Sigmoid colon (tissue), 7 donors: ENCODE data around the gene ARID3B. TPM values are rescaled to one million over a fixed set of nuclear protein-coding genes. Genes with fewer than 3 reads are reported as not detected.

Source experiments
- DNase-seq: peaks from one replicate; pipeline ENCODE4 v3.0.0-alpha.2; 2019
- H3K27ac ChIP-seq, 4 donors: fragments of 200-600 bp; sonication (generic); one replicate each; pipeline ENCODE4 v1.5.1; 2016 to 2019; ENCODE audit warnings: mild to moderate bottlenecking in 1 of 4
- H3K27me3 ChIP-seq, 3 donors: fragments of 200-600 bp; sonication (generic); one replicate each; pipeline ENCODE4 v1.5.1; 2019; ENCODE audit warnings: mild to moderate bottlenecking in 1 of 3
- H3K36me3 ChIP-seq, 4 donors: fragments of 200-600 bp; sonication (generic); one replicate each; pipeline ENCODE4 v1.5.1; 2016 to 2019
- H3K4me1 ChIP-seq, 4 donors: fragments of 200-600 bp; sonication (generic); one replicate each; pipeline ENCODE4 v1.5.1; 2017 to 2019
- H3K4me3 ChIP-seq, 4 donors: fragments of 200-600 bp; sonication (generic); one replicate each; pipeline ENCODE4 v1.5.1; 2017 to 2019; ENCODE audit warnings: mild to moderate bottlenecking in 2 of 4, moderate library complexity in 1 of 4
- H3K9me3 ChIP-seq, 4 donors: fragments of 200-600 bp in 3 of 4; sonication (generic) in 3 of 4; one replicate each; pipeline versions ENCODE4 v1.5.1 to v1.6.1; 2013 to 2019
- CTCF ChIP-seq, 4 experiments: fragments of 450-650 bp in 3 of 4; fragments of 200-600 bp in 1 of 4; IDR thresholded peaks; one replicate each; pipeline ENCODE4 v1.5.1; 2016 to 2019; ENCODE audit warnings: antibody characterized with exemption in 4 of 4, mild to moderate bottlenecking in 3 of 4, moderate library complexity in 2 of 4
- EP300 ChIP-seq, 4 donors: sonication (generic); formaldehyde crosslinking; IDR thresholded peaks; one replicate each; pipeline ENCODE4 v1.6.1; 2017; ENCODE audit warnings: antibody characterized with exemption in 4 of 4
- POLR2A ChIP-seq, 2 donors: fragments of 450-650 bp; IDR thresholded peaks; one replicate each; pipeline ENCODE4 v1.6.1; 2016; ENCODE audit warnings: antibody characterized with exemption in 2 of 2, mild to moderate bottlenecking in 2 of 2, moderate library complexity in 2 of 2
- POLR2AphosphoS5 ChIP-seq, 4 donors: sonication (generic); formaldehyde crosslinking; IDR thresholded peaks; one replicate each; pipeline ENCODE4 v1.6.1; 2017; ENCODE audit warnings: antibody characterized with exemption in 4 of 4
- WGBS, 2 donors: extraction: QIAGEN DNeasy Blood & Tissue Kit; methylation state at CpG; one replicate each; pipeline ENCODE4 v1.1.7; 2013; 5-methylcytosine and 5-hydroxymethylcytosine counted together
- intact Hi-C: fragments of 100-400 bp; cut with DNase I; formaldehyde crosslinking; loops from one replicate; pipeline ENCODE4 v1.15.1; 2023
- polyA plus RNA-seq, 3 donors: library from polyadenylated mRNA; stranded (reverse); fragments of 200-250 nt; gene quantifications; one replicate each; pipeline ENCODE4 v1.2.3, GENCODE V29; 2013
- total RNA-seq, 4 donors: library from RNA; depleted of rRNA; stranded (reverse); fragments of >200 nt; gene quantifications; one replicate each; pipeline ENCODE4 v1.1.0, GENCODE V29; 2016
- donor health status: healthy with polysubstance abuse.
- donor health status: Bipolar disorder and iron deficiency.
- donor health status: healthy.

Gene ARID3B
- total and polyA plus RNA-seq, 7 donors: 2.3 to 9.7 (median 5.3) TPM

GRCh38 chr15:74540161-74540760, 759 bp upstream of the ARID3B start:
- Histone ChIP-seq H3K36me3 (no peaks in the 10 kb centered on the region), H3K4me3 (peak overlapping the region; percentile 58 to 92 (median 84)), H3K4me1 (peaks cover 0 to 26% (median 21%) of the 10 kb centered on the region in 4 donors), H3K27ac (peak overlapping the region; percentile 70 to 78 (median 74)), H3K9me3 (no peaks in the 10 kb centered on the region), H3K27me3 (no peaks in the 10 kb centered on the region)
- TF ChIP-seq CTCF (IDR thresholded peaks at IDR 0.05) (no peak), EP300 (IDR thresholded peaks at IDR 0.05) (no peak), POLR2AphosphoS5 (IDR thresholded peaks at IDR 0.05) (no peak), POLR2A (IDR thresholded peaks at IDR 0.05) (no peak)
- intact Hi-C loops: loop anchor here (2.0 to 10.0 kb wide), 4 partner anchors 59 to 395 kb away; partner anchors contain the start of genes CLK3, COX5A and CSK
- DNase-seq: no peak
- WGBS, 2 donors: 1 to 2% methylated on average over 17 of the region's 17 CpGs

- intact Hi-C loops: loop anchor here (2.0 to 10.0 kb wide), 4 partner anchors 57 to 393 kb away; partner anchors contain the start of genes CLK3, COX5A and CSK
- Histone ChIP-seq H3K27me3 (no peaks in the 10 kb centered on the region), H3K9me3 (no peaks in the 10 kb centered on the region), H3K4me3 (peak overlapping the region; percentile 84 to 92 (median 88)), H3K36me3 (no peaks in the 10 kb centered on the region), H3K4me1 (peaks cover 0 to 38% (median 34%) of the 10 kb centered on the region in 4 donors), H3K27ac (peak overlapping the region; percentile 78 to 84 (median 82))
- DNase-seq: peak; percentile 69
- no peak for TF ChIP-seq POLR2AphosphoS5 (IDR thresholded peaks at IDR 0.05)
- no peak for TF ChIP-seq EP300 (IDR thresholded peaks at IDR 0.05)
- TF ChIP-seq POLR2A (IDR thresholded peaks at IDR 0.05): no peak
- no peak for TF ChIP-seq CTCF (IDR thresholded peaks at IDR 0.05)
- WGBS, 2 donors: 1% methylated on average over 21 of the region's 21 CpGs
Measured at GRCh38 chr15:74541494-74542165, 610 bp downstream of the ARID3B start.

GRCh38 chr15:74542166-74543042, 1.4 kb downstream of the ARID3B start:
- Histone ChIP-seq H3K4me3 (peak overlapping the region in 3 of 4 donors; percentile 84 to 92 (median 85)), H3K27me3 (no peaks in the 10 kb centered on the region), H3K9me3 (no peaks in the 10 kb centered on the region), H3K4me1 (peaks cover 0 to 46% (median 41%) of the 10 kb centered on the region in 4 donors), H3K27ac (peak overlapping the region; percentile 78 to 84 (median 82)), H3K36me3 (no peaks in the 10 kb centered on the region)
- no peak for DNase-seq
- 57 to 71% methylated on average over 8 of the region's 8 CpGs for WGBS, 2 donors
- no peak for TF ChIP-seq POLR2A (IDR thresholded peaks at IDR 0.05)
- TF ChIP-seq POLR2AphosphoS5 (IDR thresholded peaks at IDR 0.05): no peak
- TF ChIP-seq EP300 (IDR thresholded peaks at IDR 0.05): no peak
- TF ChIP-seq CTCF (IDR thresholded peaks at IDR 0.05): no peak
- intact Hi-C loops: loop anchor here (5.0 to 10.0 kb wide), 2 partner anchors 240 to 392 kb away; partner anchors contain the start of genes COX5A and CSK

GRCh38 chr15:74543043-74543422, 2.0 kb downstream of the ARID3B start:
- H3K27me3 ChIP-seq: no peaks in the 10 kb centered on the region
- TF ChIP-seq EP300 (IDR thresholded peaks at IDR 0.05): no peak
- TF ChIP-seq POLR2AphosphoS5 (IDR thresholded peaks at IDR 0.05): no peak
- TF ChIP-seq POLR2A (IDR thresholded peaks at IDR 0.05): no peak
- TF ChIP-seq CTCF (IDR thresholded peaks at IDR 0.05): no peak
- 76 to 83% methylated on average over 3 of the region's 3 CpGs for WGBS, 2 donors
- no peaks in the 10 kb centered on the region for H3K36me3 ChIP-seq
- H3K4me1 ChIP-seq: peaks cover 0 to 49% (median 41%) of the 10 kb centered on the region in 4 donors
- no peak overlapping the region for H3K27ac ChIP-seq
- H3K9me3 ChIP-seq: no peaks in the 10 kb centered on the region
- intact Hi-C loops: loop anchor here (5.0 to 10.0 kb wide), 2 partner anchors 239 to 392 kb away; partner anchors contain the start of genes COX5A and CSK
- no peak for DNase-seq
- no peak overlapping the region for H3K4me3 ChIP-seq
